PC-9 (cell line): ENCODE measurements around the gene SNX14. TPM values are rescaled to one million over a fixed set of nuclear protein-coding genes. Genes with fewer than 3 reads are reported as not detected.

Source experiments
- BruUV-seq: library from RNA; stranded (reverse); fragments of 400-500 nt; replicated peaks from 2 replicates; lab custom pipeline; 2021; lab: Mats Ljungman, UMichigan
- CTCF ChIA-PET: fragments of 300-600 bp; sonication (Branson Sonifier 250); formaldehyde crosslinking; loops from one replicate; lab custom pipeline; 2022; ENCODE audit warnings: antibody characterized with exemption; lab: Charles Lee
- POLR2A ChIA-PET: fragments of 300-600 bp; sonication (Branson Sonifier 250); formaldehyde crosslinking; loops from one replicate; lab custom pipeline; 2022; ENCODE audit warnings: antibody characterized with exemption; ENCODE audit not compliant: unreplicated experiment; lab: Charles Lee
- DNase-seq, 2 experiments: peaks; one replicate each; pipeline versions ENCODE4 v3.0.0 to v3.0.0-alpha.2; 2015 to 2022; ENCODE audit warnings: mixed read lengths in 1 of 2
- H2AFZ ChIP-seq: fragments of 200-600 bp; sonication (generic); 2 replicates; pipeline ENCODE4 v1.8.1; 2017; ENCODE audit warnings: antibody characterized with exemption
- H3F3A ChIP-seq: fragments of 200-600 bp; sonication (generic); 2 replicates; pipeline ENCODE4 v1.8.1; 2017; ENCODE audit warnings: antibody characterized with exemption, mild to moderate bottlenecking, low read depth; ENCODE audit not compliant: insufficient read depth
- H3K27ac ChIP-seq: fragments of 200-600 bp; sonication (generic); 2 replicates; pipeline ENCODE4 v1.6.1; 2016; ENCODE audit warnings: mixed run types
- H3K27me3 ChIP-seq: fragments of 200-600 bp; sonication (generic); 2 replicates; pipeline ENCODE4 v1.6.1; 2016; ENCODE audit warnings: low read depth, mixed run types; ENCODE audit not compliant: insufficient read depth
- H3K36me3 ChIP-seq: fragments of 200-600 bp; sonication (generic); 2 replicates; pipeline ENCODE4 v1.6.1; 2016; ENCODE audit warnings: low read depth, mixed run types
- H3K4me1 ChIP-seq: fragments of 200-600 bp; sonication (generic); replicated peaks from 2 replicates; pipeline ENCODE4 v1.6.1; 2016; ENCODE audit warnings: mixed run types; ENCODE audit not compliant: insufficient read depth
- H3K4me2 ChIP-seq: fragments of 200-600 bp; sonication (generic); 2 replicates; pipeline ENCODE4 v1.6.1; 2017; ENCODE audit warnings: mixed run types
- H3K4me3 ChIP-seq: fragments of 200-600 bp; sonication (generic); 2 replicates; pipeline ENCODE4 v1.6.1; 2016; ENCODE audit warnings: mixed run types
- H3K79me2 ChIP-seq: fragments of 200-600 bp; sonication (generic); 2 replicates; pipeline ENCODE4 v1.6.1; 2017; ENCODE audit warnings: low read depth, mixed run types
- H3K9me2 ChIP-seq: fragments of 200-600 bp; sonication (generic); 2 replicates; pipeline ENCODE4 v1.8.1; 2017; ENCODE audit warnings: mild to moderate bottlenecking; ENCODE audit not compliant: insufficient read depth
- H3K9me3 ChIP-seq: fragments of 200-600 bp; sonication (generic); 2 replicates; pipeline ENCODE4 v1.8.1; 2016; ENCODE audit warnings: low read depth; ENCODE audit not compliant: insufficient read depth
- H4K20me1 ChIP-seq: fragments of 200-600 bp; sonication (generic); 2 replicates; pipeline ENCODE4 v1.8.1; 2017; ENCODE audit not compliant: insufficient read depth
- CTCF ChIP-seq: fragments of 200-600 bp; sonication (generic); conservative IDR thresholded peaks from 2 replicates; pipeline ENCODE4 v1.6.1; 2017; ENCODE audit warnings: mixed run types, antibody characterized with exemption, mild to moderate bottlenecking, moderate library complexity
- EZH2 ChIP-seq: fragments of 200-600 bp; sonication (generic); IDR thresholded peaks from 2 replicates; pipeline ENCODE4 v1.8.0; 2017; ENCODE audit warnings: antibody characterized with exemption, low read depth
- intact Hi-C: fragments of 100-400 bp; cut with micrococcal nuclease; formaldehyde crosslinking; loops from one replicate; pipeline ENCODE4 v1.10.0; 2022; ENCODE audit not compliant: unreplicated experiment
- total RNA-seq: library from RNA; stranded (reverse); gene quantifications from 2 replicates; pipeline ENCODE4 v1.2.3, GENCODE V29; 2021

The SNX14 gene
- total RNA-seq, 1 experiment from 2014 or later, result 99.1 TPM

- BruUV-seq, result no TSS peak
- Histone ChIP-seq H3K4me2 (no peak overlapping the region), H3K36me3 (no peaks in the 10 kb centered on the region), H3K4me3 (no peak overlapping the region), H4K20me1 (no peaks in the 10 kb centered on the region), H3K4me1 (no peaks in the 10 kb centered on the region), H3K9me3 (no peaks in the 10 kb centered on the region), H3K27ac (no peak overlapping the region), H2AFZ (no peak overlapping the region), H3F3A (no peaks in the 10 kb centered on the region), H3K79me2 (no peaks in the 10 kb centered on the region), H3K27me3 (no peaks in the 10 kb centered on the region), H3K9me2 (no peaks in the 10 kb centered on the region)
- CTCF ChIA-PET, result no interaction called here
- TF ChIP-seq EZH2, result no peak
- no peak for TF ChIP-seq CTCF
- DNase-seq, result no peak
- intact Hi-C loops, result no loop called here
- POLR2A ChIA-PET, result no interaction called here
These were observed 42.4 kb downstream of the SNX14 start for GRCh38 chr6:85551264-85551663.

- H4K20me1 ChIP-seq, result no peaks in the 10 kb centered on the region
- H3K36me3 ChIP-seq, result no peaks in the 10 kb centered on the region
- H3K9me2 ChIP-seq, result no peaks in the 10 kb centered on the region
- ChIA-PET CTCF (no interaction called here), POLR2A (no interaction called here)
- H3K79me2 ChIP-seq, result no peaks in the 10 kb centered on the region
- H3K4me2 ChIP-seq, result no peak overlapping the region
- H3K27ac ChIP-seq, result no peak overlapping the region
- TF ChIP-seq CTCF (no peak), EZH2 (no peak)
- no peak for DNase-seq
- H2AFZ ChIP-seq, result no peak overlapping the region
- intact Hi-C loops, result no loop called here
- no TSS peak for BruUV-seq
- no peaks in the 10 kb centered on the region for H3K4me1 ChIP-seq
- no peak overlapping the region for H3K4me3 ChIP-seq
- H3K27me3 ChIP-seq, result no peaks in the 10 kb centered on the region
- no peaks in the 10 kb centered on the region for H3F3A ChIP-seq
- no peaks in the 10 kb centered on the region for H3K9me3 ChIP-seq
These were observed 45.9 kb downstream of the SNX14 start for GRCh38 chr6:85547719-85548118.

GRCh38 chr6:85544776-85545175 lies 48.9 kb downstream of the SNX14 start:
- Histone ChIP-seq H4K20me1 (no peaks in the 10 kb centered on the region), H3K27ac (no peak overlapping the region), H3F3A (no peaks in the 10 kb centered on the region), H3K27me3 (no peaks in the 10 kb centered on the region), H3K9me2 (no peaks in the 10 kb centered on the region), H2AFZ (no peak overlapping the region), H3K4me3 (no peak overlapping the region), H3K79me2 (no peaks in the 10 kb centered on the region), H3K36me3 (no peaks in the 10 kb centered on the region), H3K4me2 (no peak overlapping the region), H3K9me3 (no peaks in the 10 kb centered on the region), H3K4me1 (no peaks in the 10 kb centered on the region)
- CTCF ChIA-PET, result no interaction called here
- no TSS peak for BruUV-seq
- intact Hi-C loops, result no loop called here
- DNase-seq, result no peak
- POLR2A ChIA-PET, result no interaction called here
- no peak for TF ChIP-seq CTCF
- no peak for TF ChIP-seq EZH2
